Measurements from ENCODE around the gene TPX2. TPM values are rescaled to one million over a fixed set of nuclear protein-coding genes. Genes with fewer than 3 reads are reported as not detected.
A peak's percentile ranks its signal among the peaks of the same experiment; 100 is the strongest.

The TPX2 gene
- total RNA-seq, 2 donors from 2014 or later: 0.20 to 2.9 TPM

DNA sequence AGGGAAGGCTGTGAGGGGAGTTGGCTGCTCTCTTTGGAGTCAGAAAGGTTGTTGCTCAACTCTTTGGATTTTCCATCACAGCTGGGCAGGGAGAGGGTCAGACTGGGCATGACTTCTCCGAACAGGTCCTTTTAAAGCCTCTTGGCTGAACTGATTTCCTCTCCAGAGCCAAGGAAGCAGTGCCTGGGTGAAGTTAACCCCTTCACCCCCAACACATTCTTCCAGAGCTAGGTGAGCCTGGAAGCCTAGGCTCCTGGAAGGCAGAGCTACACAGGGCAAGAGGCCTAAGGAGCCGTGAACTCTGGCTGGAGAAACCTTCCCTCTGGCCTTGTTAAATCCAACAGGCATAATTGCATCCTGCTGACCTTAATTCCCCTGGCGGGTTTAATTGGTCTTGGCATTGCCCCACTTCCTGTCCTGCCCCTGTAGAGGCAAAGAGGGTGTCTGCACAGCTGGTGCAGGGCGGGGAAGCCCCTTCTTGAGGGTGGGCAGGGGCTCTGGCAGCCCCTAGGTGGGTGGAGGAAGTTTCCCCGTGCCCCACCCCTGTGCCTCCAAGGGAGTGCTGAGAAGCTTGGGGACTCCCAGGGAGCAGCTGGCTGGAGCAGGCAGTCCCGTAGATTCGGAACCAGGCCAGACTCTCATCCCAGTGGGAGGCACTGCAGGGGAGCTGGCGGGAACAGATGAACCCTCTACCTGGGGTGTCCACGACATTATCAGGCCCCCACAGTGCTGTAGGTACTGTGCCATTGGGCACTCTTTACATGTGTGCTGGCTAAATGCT lies 76.5 kb downstream of the TPX2 start:
- no peak for DNase-seq (ENCODE audit: low spot score)
- TF ChIP-seq, protein P1, sequence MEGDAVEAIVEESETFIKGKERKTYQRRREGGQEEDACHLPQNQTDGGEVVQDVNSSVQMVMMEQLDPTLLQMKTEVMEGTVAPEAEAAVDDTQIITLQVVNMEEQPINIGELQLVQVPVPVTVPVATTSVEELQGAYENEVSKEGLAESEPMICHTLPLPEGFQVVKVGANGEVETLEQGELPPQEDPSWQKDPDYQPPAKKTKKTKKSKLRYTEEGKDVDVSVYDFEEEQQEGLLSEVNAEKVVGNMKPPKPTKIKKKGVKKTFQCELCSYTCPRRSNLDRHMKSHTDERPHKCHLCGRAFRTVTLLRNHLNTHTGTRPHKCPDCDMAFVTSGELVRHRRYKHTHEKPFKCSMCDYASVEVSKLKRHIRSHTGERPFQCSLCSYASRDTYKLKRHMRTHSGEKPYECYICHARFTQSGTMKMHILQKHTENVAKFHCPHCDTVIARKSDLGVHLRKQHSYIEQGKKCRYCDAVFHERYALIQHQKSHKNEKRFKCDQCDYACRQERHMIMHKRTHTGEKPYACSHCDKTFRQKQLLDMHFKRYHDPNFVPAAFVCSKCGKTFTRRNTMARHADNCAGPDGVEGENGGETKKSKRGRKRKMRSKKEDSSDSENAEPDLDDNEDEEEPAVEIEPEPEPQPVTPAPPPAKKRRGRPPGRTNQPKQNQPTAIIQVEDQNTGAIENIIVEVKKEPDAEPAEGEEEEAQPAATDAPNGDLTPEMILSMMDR (IDR thresholded peaks at IDR 0.05): no peak
- peaks cover 0 to 41% of the 10 kb centered on the region in 2 donors for H3K4me1 ChIP-seq
- no peaks in the 10 kb centered on the region for H3K9me3 ChIP-seq
- H3K27ac ChIP-seq: peak overlapping the region in 1 of 2 donors; percentile 53
- H3K4me3 ChIP-seq: no peak overlapping the region
- H3K36me3 ChIP-seq: no peaks in the 10 kb centered on the region
- no peaks in the 10 kb centered on the region for H3K27me3 ChIP-seq

DNA sequence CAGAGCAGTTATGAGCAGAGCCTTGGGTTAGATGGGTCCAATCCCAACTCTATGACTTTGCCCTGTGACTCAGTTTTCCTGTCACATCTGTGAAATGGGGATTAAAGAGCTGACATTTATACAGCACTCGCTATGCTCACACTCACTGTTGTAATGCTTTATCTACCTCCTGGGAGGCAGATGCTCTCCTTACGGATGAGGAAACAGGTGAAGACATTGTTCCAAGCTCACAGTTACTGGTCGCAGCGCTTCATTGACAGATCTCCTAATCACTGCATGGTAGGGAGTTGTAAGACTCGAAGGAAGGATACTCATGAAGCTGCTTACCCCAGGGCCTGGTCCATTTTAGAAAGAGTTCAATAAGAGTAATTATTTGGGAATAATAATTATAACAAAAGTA lies 77.1 kb downstream of the TPX2 start:
- TF ChIP-seq, protein P1 (IDR thresholded peaks at IDR 0.05): no peak
- H3K36me3 ChIP-seq: no peaks in the 10 kb centered on the region
- H3K27me3 ChIP-seq: no peaks in the 10 kb centered on the region
- no peak for DNase-seq (ENCODE audit: low spot score)
- H3K4me3 ChIP-seq: no peak overlapping the region
- H3K27ac ChIP-seq: no peak overlapping the region
- H3K4me1 ChIP-seq: peaks cover 0 to 35% of the 10 kb centered on the region in 2 donors
- no peaks in the 10 kb centered on the region for H3K9me3 ChIP-seq

DNA sequence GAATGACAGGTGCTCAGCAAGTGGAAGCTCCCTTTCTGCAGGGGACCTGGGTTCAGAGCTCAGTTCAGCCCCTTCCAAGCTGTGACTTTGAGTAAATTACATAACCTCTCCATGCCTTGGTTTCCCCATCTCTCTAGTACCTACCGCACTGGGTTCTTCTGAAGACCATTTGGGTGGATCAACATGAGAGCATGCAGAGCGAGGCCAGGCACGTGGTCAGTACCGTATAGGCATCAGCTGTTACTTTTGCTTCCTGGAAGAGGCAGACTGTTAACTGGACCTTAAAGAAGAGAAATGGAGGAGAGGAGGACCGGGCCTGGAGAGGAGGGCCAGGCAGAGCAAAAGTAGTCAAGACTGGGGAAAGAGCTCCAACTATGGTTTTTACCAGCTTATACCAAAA lies 78.4 kb downstream of the TPX2 start:
- TF ChIP-seq, protein P1 (IDR thresholded peaks at IDR 0.05): no peak
- H3K36me3 ChIP-seq: no peaks in the 10 kb centered on the region
- no peak overlapping the region for H3K27ac ChIP-seq
- H3K9me3 ChIP-seq: no peaks in the 10 kb centered on the region
- DNase-seq (ENCODE audit: low spot score): no peak
- no peaks in the 10 kb centered on the region for H3K27me3 ChIP-seq
- H3K4me3 ChIP-seq: no peak overlapping the region
- peaks cover 0 to 23% of the 10 kb centered on the region in 2 donors for H3K4me1 ChIP-seq

DNA sequence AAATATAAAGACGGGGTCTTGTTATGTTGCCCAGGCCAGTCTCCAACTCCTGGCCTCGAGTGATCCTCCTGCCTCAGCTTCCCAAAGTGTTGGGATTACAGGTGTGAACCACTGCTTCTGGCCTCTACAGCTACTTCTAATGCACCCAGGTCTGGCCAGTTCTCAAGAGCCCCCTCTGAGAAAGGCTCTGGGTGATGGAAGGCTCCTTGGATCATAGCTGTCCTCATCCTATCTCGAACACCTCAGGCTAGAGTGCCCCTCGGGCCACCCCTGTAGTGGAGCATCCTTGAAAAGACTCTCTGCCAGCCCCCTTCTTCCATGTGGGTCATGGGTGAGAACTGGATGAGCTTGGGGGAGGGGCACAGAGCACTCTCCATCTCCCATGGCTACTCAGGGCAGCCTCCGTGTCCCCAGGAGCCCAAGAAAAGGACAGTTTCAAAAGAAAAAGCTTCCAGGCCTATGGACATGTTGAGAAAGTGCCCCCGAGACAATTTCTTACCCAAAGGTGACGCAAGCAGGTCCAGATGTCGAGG lies 79.4 kb downstream of the TPX2 start:
- DNase-seq (ENCODE audit: low spot score): no peak
- Histone ChIP-seq H3K36me3 (no peaks in the 10 kb centered on the region), H3K9me3 (no peaks in the 10 kb centered on the region), H3K27me3 (no peaks in the 10 kb centered on the region), H3K4me3 (no peak overlapping the region), H3K4me1 (peaks cover 0 to 23% of the 10 kb centered on the region in 2 donors), H3K27ac (peak overlapping the region; percentile 6 to 46)
- TF ChIP-seq, protein P1 (IDR thresholded peaks at IDR 0.05): no peak

DNA sequence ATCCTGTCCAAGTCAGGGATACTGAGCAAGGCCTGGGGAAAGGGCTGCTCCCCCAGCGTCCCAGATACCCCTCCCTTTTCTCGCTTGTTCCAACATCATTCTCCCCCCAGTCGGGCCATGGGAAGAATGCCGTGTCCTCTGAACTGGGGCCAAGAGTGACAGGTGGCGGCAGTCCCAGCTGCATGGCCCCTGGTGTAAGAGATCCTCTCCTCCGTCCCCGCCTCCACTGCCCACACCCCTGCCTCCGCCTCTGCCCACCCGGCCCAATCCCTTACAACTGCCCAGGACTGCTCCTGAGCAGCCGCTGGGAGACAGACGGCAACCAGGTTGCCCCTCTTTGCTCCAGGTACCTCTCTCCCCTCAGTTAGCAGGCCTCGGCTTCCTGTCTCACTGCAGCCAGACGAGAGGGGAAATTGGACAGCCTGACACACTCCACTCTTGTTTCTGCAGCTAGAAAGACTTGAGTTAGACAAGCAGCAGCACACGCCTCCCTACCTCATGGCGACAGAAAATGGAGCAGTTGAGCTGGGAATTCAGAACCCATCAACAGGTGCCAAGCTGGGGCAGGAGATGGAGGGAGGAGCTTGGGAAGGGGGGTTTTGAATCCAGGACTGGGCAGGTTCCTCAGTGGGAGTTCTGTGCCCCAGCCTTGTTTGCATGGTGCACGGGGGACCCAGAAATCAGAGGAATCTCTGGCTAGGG lies 80.1 kb downstream of the TPX2 start, which contains the start of gene MYLK2:
MYLK2 (plus strand) TSS at position 274 of the 702 bp plus-strand sequence; CDS start at position 499, 225 bp downstream.
- H3K27me3 ChIP-seq: no peaks in the 10 kb centered on the region

More for the DNA sequence above, 80.1 kb downstream of the TPX2 start, which contains the start of gene MYLK2:
- H3K4me1 ChIP-seq: peaks cover 0 to 20% of the 10 kb centered on the region in 2 donors
- TF ChIP-seq, protein P1 (IDR thresholded peaks at IDR 0.05): no peak
- no peaks in the 10 kb centered on the region for H3K36me3 ChIP-seq
- no peaks in the 10 kb centered on the region for H3K9me3 ChIP-seq
- no peak within 1 kb of the TSS for H3K4me3 ChIP-seq
- H3K27ac ChIP-seq: peak within 1 kb of the TSS; percentile 6 to 46
- no peak for DNase-seq (ENCODE audit: low spot score)

All from right atrium auricular region (tissue), 2 donors.